OCI-M1 (cell line): ENCODE measurements around the gene ATP6V1F.

ENCODE experiments used
- DNase-seq: peaks from one replicate; lab custom pipeline; 2025; lab: John Stamatoyannopoulos, UW

ATP6V1F gene

GRCh38 chr7:128883622-128884448 lies 21.2 kb downstream of the ATP6V1F start:
- peak; percentile 77 for DNase-seq

- no peak for DNase-seq
Observed at GRCh38 chr7:128884561-128885369, 22.1 kb downstream of the ATP6V1F start.

GRCh38 chr7:128885370-128886187 lies 22.9 kb downstream of the ATP6V1F start:
- no peak for DNase-seq

GRCh38 chr7:128886391-128887168 lies 23.9 kb downstream of the ATP6V1F start:
- no peak for DNase-seq

GRCh38 chr7:128887169-128888038 lies 24.7 kb downstream of the ATP6V1F start:
- DNase-seq = no peak

GRCh38 chr7:128888039-128888755 lies 25.5 kb downstream of the ATP6V1F start:
- DNase-seq = no peak

GRCh38 chr7:128888756-128889095 lies 26.1 kb downstream of the ATP6V1F start:
- DNase-seq = no peak

- no peak for DNase-seq
Observed at GRCh38 chr7:128889121-128889520, 26.5 kb downstream of the ATP6V1F start.

- no peak for DNase-seq
Observed at GRCh38 chr7:128890306-128891109, 27.9 kb downstream of the ATP6V1F start.

- DNase-seq = no peak
Observed at GRCh38 chr7:128891110-128891941, 28.7 kb downstream of the ATP6V1F start.

- DNase-seq = no peak
Observed at GRCh38 chr7:128891942-128892269, 29.2 kb downstream of the ATP6V1F start.

- DNase-seq = no peak
Observed at GRCh38 chr7:128892521-128893250, 30.0 kb downstream of the ATP6V1F start.

GRCh38 chr7:128893251-128894100 lies 30.8 kb downstream of the ATP6V1F start:
- no peak for DNase-seq

GRCh38 chr7:128894101-128894440 lies 31.4 kb downstream of the ATP6V1F start:
- DNase-seq = no peak

- DNase-seq = no peak
Observed at GRCh38 chr7:128895320-128895719, 32.7 kb downstream of the ATP6V1F start.

GRCh38 chr7:128899392-128899791 lies 36.7 kb downstream of the ATP6V1F start:
- DNase-seq = peak; percentile 4

- no peak for DNase-seq
Observed at GRCh38 chr7:128900237-128900636, 37.6 kb downstream of the ATP6V1F start.
